Activated CD4-positive, alpha-beta T cell treated with anti-CD3 and anti-CD28 coated beads, Interleukin-2, amount 10 ng/mL, durations not matched to agents 24 days and 14 days (primary cell): ENCODE measurements around the gene TACO1. TPM values are rescaled to one million over a fixed set of nuclear protein-coding genes. Genes with fewer than 3 reads are reported as not detected.

Experiments
- DNase-seq: peaks from one replicate; pipeline ENCODE4 v3.0.0; 2022
- H3K27ac Mint-ChIP-seq: one replicate; pipeline ENCODE4 v1.8.0; 2022; ENCODE audit warnings: mild to moderate bottlenecking, mixed read lengths
- H3K27me3 Mint-ChIP-seq: one replicate; pipeline ENCODE4 v1.8.0; 2022; ENCODE audit warnings: mixed read lengths
- H3K36me3 Mint-ChIP-seq: one replicate; pipeline ENCODE4 v1.8.0; 2022; ENCODE audit warnings: low read depth, mild to moderate bottlenecking, mixed read lengths
- H3K4me1 Mint-ChIP-seq: one replicate; pipeline ENCODE4 v1.8.0; 2021; ENCODE audit warnings: mixed read lengths
- H3K4me3 Mint-ChIP-seq: one replicate; pipeline ENCODE4 v1.8.0; 2022; ENCODE audit warnings: mild to moderate bottlenecking, moderate library complexity, mixed read lengths
- H3K9me3 Mint-ChIP-seq: one replicate; pipeline ENCODE4 v1.8.0; 2021; ENCODE audit warnings: mixed read lengths
- intact Hi-C: fragments of 100-400 bp; cut with micrococcal nuclease; formaldehyde crosslinking; loops from one replicate; pipeline ENCODE4 v1.15.1; 2023
- total RNA-seq: library from RNA; stranded (reverse); gene quantifications from 2 replicates; pipeline ENCODE4 v1.2.3, GENCODE V29; 2022

TACO1 gene
- total RNA-seq, 1 donor from 2014 or later = 27.9 TPM

GRCh38 chr17:63634816-63635215 lies 34.1 kb downstream of the TACO1 start:
- Mint-ChIP-seq H3K4me1 (peaks cover 17% of the 10 kb centered on the region), H3K4me3 (no peak overlapping the region), H3K36me3 (peaks cover 17% of the 10 kb centered on the region), H3K27ac (no peak overlapping the region), H3K9me3 (no peaks in the 10 kb centered on the region), H3K27me3 (no peaks in the 10 kb centered on the region)
- DNase-seq = no peak
- intact Hi-C loops = no loop called here

- no peak for DNase-seq
- H3K4me1 Mint-ChIP-seq = peaks cover 17% of the 10 kb centered on the region
- intact Hi-C loops = no loop called here
- H3K36me3 Mint-ChIP-seq = peaks cover 17% of the 10 kb centered on the region
- no peak overlapping the region for H3K4me3 Mint-ChIP-seq
- no peaks in the 10 kb centered on the region for H3K9me3 Mint-ChIP-seq
- H3K27me3 Mint-ChIP-seq = no peaks in the 10 kb centered on the region
- H3K27ac Mint-ChIP-seq = no peak overlapping the region
These were observed 34.6 kb downstream of the TACO1 start for GRCh38 chr17:63635290-63635689.

- H3K4me3 Mint-ChIP-seq = no peak overlapping the region
These were observed 35.1 kb downstream of the TACO1 start for GRCh38 chr17:63635787-63636186.

GRCh38 chr17:63639125-63639524 lies 38.4 kb downstream of the TACO1 start:
- peak overlapping the region; percentile 12 for H3K27ac Mint-ChIP-seq
- no peaks in the 10 kb centered on the region for H3K9me3 Mint-ChIP-seq
- no peaks in the 10 kb centered on the region for H3K27me3 Mint-ChIP-seq
- peaks cover 8% of the 10 kb centered on the region for H3K4me1 Mint-ChIP-seq
- peaks cover 16% of the 10 kb centered on the region for H3K36me3 Mint-ChIP-seq
- intact Hi-C loops = no loop called here
- no peak for DNase-seq
- no peak overlapping the region for H3K4me3 Mint-ChIP-seq

More at GRCh38 chr17:63635787-63636186, 35.1 kb downstream of the TACO1 start:
- Mint-ChIP-seq H3K27ac (no peak overlapping the region), H3K27me3 (no peaks in the 10 kb centered on the region), H3K9me3 (no peaks in the 10 kb centered on the region), H3K4me1 (peaks cover 17% of the 10 kb centered on the region), H3K36me3 (peaks cover 17% of the 10 kb centered on the region)
- intact Hi-C loops = no loop called here
- no peak for DNase-seq

GRCh38 chr17:63640038-63640437 lies 39.3 kb downstream of the TACO1 start:
- intact Hi-C loops = no loop called here
- no peak for DNase-seq
- no peaks in the 10 kb centered on the region for H3K9me3 Mint-ChIP-seq
- H3K4me1 Mint-ChIP-seq = peaks cover 4% of the 10 kb centered on the region
- H3K4me3 Mint-ChIP-seq = no peak overlapping the region
- peaks cover 13% of the 10 kb centered on the region for H3K36me3 Mint-ChIP-seq
- no peaks in the 10 kb centered on the region for H3K27me3 Mint-ChIP-seq
- H3K27ac Mint-ChIP-seq = no peak overlapping the region

GRCh38 chr17:63641692-63642448 lies 41.2 kb downstream of the TACO1 start:
- intact Hi-C loops = no loop called here
- peaks cover 16% of the 10 kb centered on the region for H3K36me3 Mint-ChIP-seq
- no peaks in the 10 kb centered on the region for H3K9me3 Mint-ChIP-seq
- DNase-seq = no peak
- peaks cover 7% of the 10 kb centered on the region for H3K4me1 Mint-ChIP-seq
- H3K27ac Mint-ChIP-seq = no peak overlapping the region
- H3K4me3 Mint-ChIP-seq = no peak overlapping the region
- no peaks in the 10 kb centered on the region for H3K27me3 Mint-ChIP-seq

- H3K27ac Mint-ChIP-seq = no peak overlapping the region
These were observed 44.2 kb downstream of the TACO1 start for GRCh38 chr17:63644846-63645245.

GRCh38 chr17:63645775-63646487 lies 45.2 kb downstream of the TACO1 start:
- peaks cover 32% of the 10 kb centered on the region for H3K36me3 Mint-ChIP-seq
- intact Hi-C loops = no loop called here
- no peak for DNase-seq
- no peaks in the 10 kb centered on the region for H3K9me3 Mint-ChIP-seq
- H3K27ac Mint-ChIP-seq = no peak overlapping the region
- no peaks in the 10 kb centered on the region for H3K27me3 Mint-ChIP-seq
- H3K4me3 Mint-ChIP-seq = no peak overlapping the region
- H3K4me1 Mint-ChIP-seq = peaks cover 7% of the 10 kb centered on the region

More at GRCh38 chr17:63644846-63645245, 44.2 kb downstream of the TACO1 start:
- H3K36me3 Mint-ChIP-seq = peaks cover 29% of the 10 kb centered on the region
- H3K4me1 Mint-ChIP-seq = peaks cover 7% of the 10 kb centered on the region
- H3K4me3 Mint-ChIP-seq = no peak overlapping the region
- no peaks in the 10 kb centered on the region for H3K9me3 Mint-ChIP-seq
- intact Hi-C loops = no loop called here
- H3K27me3 Mint-ChIP-seq = no peaks in the 10 kb centered on the region
- DNase-seq = no peak

GRCh38 chr17:63646488-63646806 lies 45.8 kb downstream of the TACO1 start:
- Mint-ChIP-seq H3K36me3 (peaks cover 32% of the 10 kb centered on the region), H3K27ac (no peak overlapping the region)
- intact Hi-C loops = no loop called here

GRCh38 chr17:63647065-63647725 lies 46.5 kb downstream of the TACO1 start:
- Mint-ChIP-seq H3K27ac (no peak overlapping the region), H3K9me3 (no peaks in the 10 kb centered on the region), H3K4me3 (no peak overlapping the region), H3K27me3 (no peaks in the 10 kb centered on the region), H3K36me3 (peaks cover 35% of the 10 kb centered on the region), H3K4me1 (peaks cover 7% of the 10 kb centered on the region)
- no peak for DNase-seq
- intact Hi-C loops = no loop called here

More at GRCh38 chr17:63646488-63646806, 45.8 kb downstream of the TACO1 start:
- Mint-ChIP-seq H3K9me3 (no peaks in the 10 kb centered on the region), H3K4me1 (peaks cover 7% of the 10 kb centered on the region), H3K27me3 (no peaks in the 10 kb centered on the region), H3K4me3 (no peak overlapping the region)
- DNase-seq = no peak

GRCh38 chr17:63647936-63648335 lies 47.2 kb downstream of the TACO1 start:
- Mint-ChIP-seq H3K9me3 (no peaks in the 10 kb centered on the region), H3K4me3 (no peak overlapping the region), H3K27ac (no peak overlapping the region), H3K4me1 (peaks cover 7% of the 10 kb centered on the region), H3K36me3 (peaks cover 37% of the 10 kb centered on the region), H3K27me3 (no peaks in the 10 kb centered on the region)
- intact Hi-C loops = no loop called here
- no peak for DNase-seq

GRCh38 chr17:63649813-63650212 lies 49.1 kb downstream of the TACO1 start:
- Mint-ChIP-seq H3K36me3 (peaks cover 43% of the 10 kb centered on the region), H3K4me1 (peaks cover 7% of the 10 kb centered on the region), H3K27ac (no peak overlapping the region), H3K4me3 (no peak overlapping the region), H3K9me3 (no peaks in the 10 kb centered on the region), H3K27me3 (no peaks in the 10 kb centered on the region)
- intact Hi-C loops = no loop called here
- DNase-seq = no peak

- H3K27ac Mint-ChIP-seq = no peak overlapping the region
- peaks cover 33% of the 10 kb centered on the region for H3K36me3 Mint-ChIP-seq
- intact Hi-C loops = no loop called here
- H3K9me3 Mint-ChIP-seq = no peaks in the 10 kb centered on the region
- peaks cover 4% of the 10 kb centered on the region for H3K4me1 Mint-ChIP-seq
- H3K4me3 Mint-ChIP-seq = no peak overlapping the region
- DNase-seq = no peak
- no peaks in the 10 kb centered on the region for H3K27me3 Mint-ChIP-seq
These were observed 51.4 kb downstream of the TACO1 start for GRCh38 chr17:63652106-63652505.

- H3K9me3 Mint-ChIP-seq = no peaks in the 10 kb centered on the region
- no peak overlapping the region for H3K27ac Mint-ChIP-seq
- no peak for DNase-seq
- H3K4me1 Mint-ChIP-seq = peaks cover 4% of the 10 kb centered on the region
- H3K27me3 Mint-ChIP-seq = no peaks in the 10 kb centered on the region
- no peak overlapping the region for H3K4me3 Mint-ChIP-seq
- peaks cover 32% of the 10 kb centered on the region for H3K36me3 Mint-ChIP-seq
- intact Hi-C loops = no loop called here
These were observed 52.4 kb downstream of the TACO1 start for GRCh38 chr17:63653050-63653449.
